Stimulated activated naive CD8-positive, alpha-beta T cell treated with anti-CD3 and anti-CD28 coated beads, Interleukin-15, amount 100 ng/mL, for 72 hours (primary cell): ENCODE results near the gene EXT2.

ENCODE experiments used
- ATAC-seq: fragments of 150-1000 bp; cut with Tn5 transposase; 2 replicates; pipeline ENCODE4 v1.10.0; 2021; ENCODE audit warnings: mild to moderate bottlenecking, moderate library complexity
- DNase-seq, 2 donors: peaks; one replicate each; pipeline ENCODE4 v3.0.0; 2021 to 2022
- H3K27ac Mint-ChIP-seq, 2 donors: one replicate each; pipeline ENCODE4 v1.8.0; 2022; ENCODE audit warnings: mild to moderate bottlenecking in 2 of 2, mixed read lengths in 2 of 2, moderate library complexity in 2 of 2
- H3K27me3 Mint-ChIP-seq: one replicate; pipeline ENCODE4 v1.8.0; 2022; ENCODE audit warnings: mixed read lengths
- H3K4me1 Mint-ChIP-seq: one replicate; pipeline ENCODE4 v1.8.0; 2022; ENCODE audit warnings: mild to moderate bottlenecking, mixed read lengths
- H3K4me3 Mint-ChIP-seq, 2 donors: one replicate each; pipeline ENCODE4 v1.8.0; 2022; ENCODE audit warnings: mild to moderate bottlenecking in 2 of 2, mixed read lengths in 2 of 2, moderate library complexity in 1 of 2
- H3K9me3 Mint-ChIP-seq, 2 donors: one replicate each; pipeline ENCODE4 v1.8.0; 2022; ENCODE audit warnings: mixed read lengths in 2 of 2

The EXT2 gene

DNA sequence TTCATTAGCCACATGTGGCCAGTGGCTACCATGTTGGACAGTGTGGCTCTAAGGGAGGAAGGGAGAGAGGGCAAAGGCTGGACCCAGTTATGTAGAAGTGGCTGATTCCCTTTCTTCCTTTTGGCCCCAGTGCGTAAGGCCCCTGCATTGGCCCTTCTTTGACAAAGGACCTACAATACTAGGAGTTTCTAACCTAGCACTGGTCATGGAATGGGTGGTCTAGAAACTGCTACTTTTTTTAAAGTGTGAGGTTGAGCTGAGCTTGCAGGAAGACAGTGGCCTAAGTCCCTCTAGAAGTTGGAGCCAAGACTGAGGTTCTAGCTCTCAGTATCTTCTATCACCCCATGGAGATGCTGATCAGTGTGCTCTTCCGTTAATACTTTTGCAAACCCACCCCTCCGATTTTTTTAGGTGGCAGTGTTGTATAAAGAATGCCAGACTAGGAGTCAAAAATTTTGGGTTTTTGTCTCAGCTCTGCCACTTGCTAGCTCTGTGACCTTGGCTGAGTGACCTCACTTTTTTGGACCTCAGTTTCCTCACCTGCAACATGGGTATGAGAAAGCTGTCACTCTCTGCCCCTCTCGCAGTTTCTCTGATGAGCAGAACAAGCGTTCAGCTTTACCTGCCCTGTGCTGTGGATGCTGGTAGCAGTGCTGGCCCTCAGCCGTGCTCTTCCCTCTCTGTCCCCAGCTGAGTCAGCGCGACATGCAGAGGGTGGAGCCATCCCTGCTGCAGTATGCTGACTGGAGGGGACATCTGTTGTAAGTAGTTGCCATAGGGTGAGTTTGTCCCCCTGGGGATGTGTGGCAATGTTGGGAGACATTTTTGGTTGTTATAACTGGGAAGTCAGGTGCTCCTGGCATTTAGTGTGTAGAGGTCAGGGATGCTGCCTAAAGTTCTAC, 22.5 kb upstream of the EXT2 start:
- Mint-ChIP-seq H3K4me1 (no peaks in the 10 kb centered on the region), H3K4me3 (no peak overlapping the region), H3K27ac (no peak overlapping the region), H3K27me3 (no peaks in the 10 kb centered on the region), H3K9me3 (no peaks in the 10 kb centered on the region)
- ATAC-seq: no peak
- no peak for DNase-seq

GRCh38 chr11:44078794-44079193, 16.7 kb upstream of the EXT2 start:
- Mint-ChIP-seq H3K4me3 (no peak overlapping the region), H3K27me3 (no peaks in the 10 kb centered on the region), H3K4me1 (no peaks in the 10 kb centered on the region), H3K27ac (no peak overlapping the region), H3K9me3 (no peaks in the 10 kb centered on the region)
- no peak for DNase-seq
- ATAC-seq: peak; percentile 18

DNA sequence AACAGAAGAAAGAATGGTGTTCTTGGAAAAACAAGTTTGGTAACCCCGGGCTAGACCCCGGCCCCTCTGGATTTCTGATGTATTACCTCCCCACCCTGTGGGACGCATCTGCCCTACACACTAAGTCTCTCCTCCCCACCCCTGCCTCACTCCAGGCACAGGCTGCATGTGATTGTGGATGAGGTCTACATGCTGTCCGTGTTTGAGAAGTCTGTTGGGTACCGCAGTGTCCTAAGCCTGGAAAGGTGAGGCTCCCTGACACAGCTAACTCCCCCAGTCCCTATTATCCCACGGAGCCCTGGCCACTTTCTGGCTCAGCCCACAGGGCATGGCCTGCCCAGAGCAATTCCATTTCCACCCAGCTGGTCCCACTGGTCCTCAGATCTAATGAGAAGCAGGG, 16.1 kb upstream of the EXT2 start:
- no peak overlapping the region for H3K27ac Mint-ChIP-seq
- H3K4me3 Mint-ChIP-seq: no peak overlapping the region
- no peaks in the 10 kb centered on the region for H3K27me3 Mint-ChIP-seq
- no peaks in the 10 kb centered on the region for H3K4me1 Mint-ChIP-seq
- ATAC-seq (peak; percentile 45), DNase-seq (no peak)
- no peaks in the 10 kb centered on the region for H3K9me3 Mint-ChIP-seq

GRCh38 chr11:44080951-44081350, 14.5 kb upstream of the EXT2 start:
- no peak overlapping the region for H3K4me3 Mint-ChIP-seq
- H3K27ac Mint-ChIP-seq: no peak overlapping the region
- peaks cover 6 to 7% of the 10 kb centered on the region in 2 donors for H3K9me3 Mint-ChIP-seq
- H3K27me3 Mint-ChIP-seq: no peaks in the 10 kb centered on the region
- no peaks in the 10 kb centered on the region for H3K4me1 Mint-ChIP-seq
- no peak for DNase-seq
- ATAC-seq: no peak

GRCh38 chr11:44082645-44083044, 12.8 kb upstream of the EXT2 start:
- Mint-ChIP-seq H3K4me3 (no peak overlapping the region), H3K27me3 (no peaks in the 10 kb centered on the region), H3K9me3 (peaks cover 6 to 8% of the 10 kb centered on the region in 2 donors), H3K4me1 (no peaks in the 10 kb centered on the region), H3K27ac (no peak overlapping the region)
- ATAC-seq (no peak), DNase-seq (no peak)

DNA sequence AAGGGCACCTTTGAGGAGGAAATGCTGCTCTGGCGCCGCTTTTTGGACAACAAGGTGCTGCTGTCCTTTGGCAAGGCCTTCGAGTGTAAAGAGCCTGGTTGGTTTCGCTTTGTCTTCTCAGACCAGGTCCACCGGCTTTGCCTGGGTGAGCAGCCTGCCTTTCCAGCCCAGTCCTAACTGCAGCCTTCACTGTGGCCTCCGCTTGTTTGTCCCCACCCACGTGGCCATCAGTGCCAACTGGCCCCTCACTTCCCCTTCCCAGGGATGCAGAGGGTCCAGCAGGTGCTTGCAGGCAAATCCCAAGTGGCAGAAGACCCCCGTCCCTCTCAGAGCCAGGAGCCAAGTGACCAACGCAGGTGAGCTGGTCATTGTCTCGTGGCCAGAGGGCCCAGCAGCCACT, 12.0 kb upstream of the EXT2 start:
- Mint-ChIP-seq H3K9me3 (peaks cover 6 to 8% of the 10 kb centered on the region in 2 donors), H3K4me1 (no peaks in the 10 kb centered on the region), H3K27ac (no peak overlapping the region), H3K4me3 (no peak overlapping the region), H3K27me3 (no peaks in the 10 kb centered on the region)
- DNase-seq (no peak), ATAC-seq (no peak)

GRCh38 chr11:44083906-44084305, 11.6 kb upstream of the EXT2 start:
- no peak overlapping the region for H3K27ac Mint-ChIP-seq
- H3K9me3 Mint-ChIP-seq: peaks cover 6 to 8% of the 10 kb centered on the region in 2 donors
- no peak for DNase-seq
- no peak for ATAC-seq
- H3K27me3 Mint-ChIP-seq: no peaks in the 10 kb centered on the region
- no peak overlapping the region for H3K4me3 Mint-ChIP-seq
- H3K4me1 Mint-ChIP-seq: no peaks in the 10 kb centered on the region

DNA sequence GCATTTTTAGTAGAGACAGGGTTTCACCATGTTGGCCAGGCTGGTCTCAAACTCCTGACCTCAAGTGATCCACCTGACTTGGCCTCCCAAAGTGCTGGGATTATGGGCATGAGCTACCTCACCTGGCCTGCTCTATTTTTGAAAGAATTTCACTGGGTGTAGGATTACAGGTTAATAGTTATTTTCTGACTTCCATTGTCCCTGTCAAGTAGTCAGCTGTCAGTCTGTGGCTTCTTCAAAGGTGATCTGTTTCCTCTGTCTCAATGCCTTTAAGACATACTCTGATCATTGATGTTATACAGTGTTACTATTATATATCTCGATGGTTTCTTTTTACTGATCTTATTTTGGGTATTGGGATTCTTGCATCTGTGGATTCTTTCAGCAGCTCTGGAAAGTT, 10.1 kb upstream of the EXT2 start:
- Mint-ChIP-seq H3K4me1 (no peaks in the 10 kb centered on the region), H3K9me3 (peaks cover 6 to 8% of the 10 kb centered on the region in 2 donors), H3K4me3 (no peak overlapping the region), H3K27ac (no peak overlapping the region), H3K27me3 (no peaks in the 10 kb centered on the region)
- no peak for DNase-seq
- no peak for ATAC-seq

GRCh38 chr11:44088377-44088776, 7.1 kb upstream of the EXT2 start:
- Mint-ChIP-seq H3K4me1 (no peaks in the 10 kb centered on the region), H3K9me3 (peaks cover 6 to 8% of the 10 kb centered on the region in 2 donors), H3K27me3 (no peaks in the 10 kb centered on the region), H3K27ac (no peak overlapping the region), H3K4me3 (no peak overlapping the region)
- DNase-seq (no peak), ATAC-seq (peak; percentile 60)

DNA sequence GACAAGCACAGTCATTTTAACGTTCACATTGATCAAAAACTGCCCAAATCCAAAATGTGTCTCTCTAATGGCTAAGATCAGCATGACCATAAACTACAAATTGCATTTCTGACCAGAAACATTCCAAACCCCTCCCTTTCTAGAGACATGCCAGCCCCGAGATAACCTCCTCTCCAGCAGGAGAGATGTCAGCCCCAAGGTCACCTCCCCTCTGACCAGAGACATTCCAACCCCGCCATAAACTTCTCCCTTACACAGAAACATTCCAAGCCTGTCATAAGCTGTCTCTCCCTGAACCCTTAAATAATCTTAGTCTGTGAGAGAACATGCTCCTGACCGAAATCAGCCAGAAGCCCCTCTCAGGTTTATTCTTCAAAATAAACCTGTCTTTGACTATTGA, 6.6 kb upstream of the EXT2 start:
- Mint-ChIP-seq H3K27ac (no peak overlapping the region), H3K4me1 (peaks cover under 1% of the 10 kb centered on the region), H3K27me3 (no peaks in the 10 kb centered on the region), H3K9me3 (peaks cover 6 to 8% of the 10 kb centered on the region in 2 donors), H3K4me3 (no peak overlapping the region)
- ATAC-seq (no peak), DNase-seq (no peak)

GRCh38 chr11:44090539-44090938, 4.9 kb upstream of the EXT2 start:
- H3K4me1 Mint-ChIP-seq: peaks cover 17% of the 10 kb centered on the region

GRCh38 chr11:44094260-44094868, 1.1 kb upstream of the EXT2 start:
- ATAC-seq (peak; percentile 52), DNase-seq (peak; percentile 66 to 68)
- H3K27ac Mint-ChIP-seq: no peak overlapping the region
- H3K4me3 Mint-ChIP-seq: peak overlapping the region in 1 of 2 donors; percentile 4
- no peaks in the 10 kb centered on the region for H3K27me3 Mint-ChIP-seq
- peaks cover 36% of the 10 kb centered on the region for H3K4me1 Mint-ChIP-seq
- no peaks in the 10 kb centered on the region for H3K9me3 Mint-ChIP-seq

More at GRCh38 chr11:44090539-44090938, 4.9 kb upstream of the EXT2 start:
- no peak overlapping the region for H3K4me3 Mint-ChIP-seq
- ATAC-seq (no peak), DNase-seq (no peak)
- H3K27me3 Mint-ChIP-seq: no peaks in the 10 kb centered on the region
- no peak overlapping the region for H3K27ac Mint-ChIP-seq
- H3K9me3 Mint-ChIP-seq: peaks cover 4 to 5% of the 10 kb centered on the region in 2 donors

- Mint-ChIP-seq H3K27ac (peak overlapping the region in 1 of 2 donors; percentile 23), H3K4me3 (peak overlapping the region; percentile 85 to 90), H3K9me3 (no peaks in the 10 kb centered on the region), H3K27me3 (no peaks in the 10 kb centered on the region), H3K4me1 (peaks cover 47% of the 10 kb centered on the region)
- DNase-seq (peak in 1 of 2 donors; percentile 18), ATAC-seq (peak; percentile 61)
Observed at GRCh38 chr11:44096360-44097185, 1.1 kb downstream of the EXT2 start.

GRCh38 chr11:44097821-44098220, 2.3 kb downstream of the EXT2 start:
- ATAC-seq (no peak), DNase-seq (no peak)
- Mint-ChIP-seq H3K9me3 (no peaks in the 10 kb centered on the region), H3K27ac (no peak overlapping the region), H3K27me3 (no peaks in the 10 kb centered on the region), H3K4me1 (peaks cover 55% of the 10 kb centered on the region), H3K4me3 (no peak overlapping the region)

DNA sequence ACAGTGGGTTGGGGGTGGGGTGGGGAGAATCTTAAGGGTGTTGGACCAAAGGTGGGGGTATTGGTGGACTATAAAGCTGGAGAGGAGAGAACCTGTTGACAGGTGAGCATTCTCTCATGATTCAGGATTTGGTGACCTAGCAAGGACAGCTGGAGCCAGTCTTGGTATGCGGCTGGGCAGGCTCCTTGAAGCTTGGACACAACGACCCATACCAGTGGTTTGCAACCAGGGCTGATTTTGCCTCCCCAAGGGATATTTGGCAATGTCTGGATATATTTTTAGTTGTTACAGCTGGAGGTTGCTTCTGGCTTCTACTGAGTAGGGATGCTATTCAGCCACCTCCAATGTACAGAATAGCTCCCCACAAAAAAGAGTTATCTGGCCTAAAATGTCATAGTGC, 5.6 kb downstream of the EXT2 start:
- ATAC-seq: no peak
- Mint-ChIP-seq H3K9me3 (no peaks in the 10 kb centered on the region), H3K4me1 (peaks cover 47% of the 10 kb centered on the region), H3K4me3 (no peak overlapping the region), H3K27ac (no peak overlapping the region), H3K27me3 (no peaks in the 10 kb centered on the region)
- no peak for DNase-seq
